ENCODE data around the gene PLEKHH1.

- no peak for TF ChIP-seq CTCF (IDR thresholded peaks at IDR 0.05; ENCODE audit: low read depth, low read length)
- TF ChIP-seq EZH2phosphoT487 (IDR thresholded peaks at IDR 0.05; ENCODE audit: low read depth): no peak
These were observed 42.9 kb upstream of the PLEKHH1 start for GRCh38 chr14:67490196-67490595.
